Activated naive CD4-positive, alpha-beta T cell treated with anti-CD3 and anti-CD28 coated beads, Interleukin-2, amount 10 ng/mL, durations not matched to agents 7 days and 5 days (primary cell): ENCODE measurements around the gene CEP85L.

Experiments used
- CTCF ChIA-PET: fragments of 350-600 bp; sonication (Branson Sonifier 250); formaldehyde crosslinking; loops from one replicate; lab custom pipeline; 2021; ENCODE audit warnings: antibody characterized with exemption; lab: Charles Lee
- DNase-seq: peaks from one replicate; pipeline ENCODE4 v3.0.0-alpha.2; 2020
- H3K27ac Mint-ChIP-seq: one replicate; pipeline ENCODE4 v1.8.0; 2021; ENCODE audit warnings: mild to moderate bottlenecking, moderate library complexity, mixed read lengths
- H3K27me3 Mint-ChIP-seq: one replicate; pipeline ENCODE4 v1.8.0; 2021; ENCODE audit warnings: mild to moderate bottlenecking, mixed read lengths
- H3K36me3 Mint-ChIP-seq: one replicate; pipeline ENCODE4 v1.8.0; 2021; ENCODE audit warnings: mixed read lengths
- H3K4me1 Mint-ChIP-seq: one replicate; pipeline ENCODE4 v1.8.0; 2021; ENCODE audit warnings: mixed read lengths
- H3K4me3 Mint-ChIP-seq: one replicate; pipeline ENCODE4 v1.8.0; 2021; ENCODE audit warnings: mild to moderate bottlenecking, moderate library complexity, mixed read lengths
- H3K9me3 Mint-ChIP-seq: one replicate; pipeline ENCODE4 v1.8.0; 2021; ENCODE audit warnings: mixed read lengths

Gene CEP85L

GRCh38 chr6:118569498-118569897, 81.9 kb downstream of the CEP85L start:
- no peak overlapping the region for H3K27ac Mint-ChIP-seq
- H3K9me3 Mint-ChIP-seq, result peaks cover 7% of the 10 kb centered on the region
- CTCF ChIA-PET, result interaction anchor here (1.0 kb wide), 1 partner anchor 10 kb away, joined by 4 read pairs; no protein-coding TSS in a partner anchor

GRCh38 chr6:118567974-118568373, 83.4 kb downstream of the CEP85L start:
- CTCF ChIA-PET, result interaction anchor here (1.0 kb wide), 1 partner anchor 50 kb away, joined by 3 read pairs; no protein-coding TSS in a partner anchor

More at GRCh38 chr6:118569498-118569897, 81.9 kb downstream of the CEP85L start:
- peaks cover 16% of the 10 kb centered on the region for H3K4me1 Mint-ChIP-seq
- no peak for DNase-seq
- peaks cover 26% of the 10 kb centered on the region for H3K36me3 Mint-ChIP-seq
- no peak overlapping the region for H3K4me3 Mint-ChIP-seq
- H3K27me3 Mint-ChIP-seq, result no peaks in the 10 kb centered on the region

GRCh38 chr6:118565311-118565960, 86.0 kb downstream of the CEP85L start:
- Mint-ChIP-seq H3K36me3 (peaks cover 20% of the 10 kb centered on the region), H3K27me3 (no peaks in the 10 kb centered on the region), H3K27ac (peak overlapping the region; percentile 37), H3K4me3 (no peak overlapping the region), H3K4me1 (peaks cover 9% of the 10 kb centered on the region), H3K9me3 (no peaks in the 10 kb centered on the region)
- no peak for DNase-seq
- CTCF ChIA-PET, result interaction anchor here (0.5 to 3.2 kb wide), 43 partner anchors 12 to 545 kb away, joined by 3 to 23 read pairs (median 4); partner anchors contain the start of gene PLN

More at GRCh38 chr6:118567974-118568373, 83.4 kb downstream of the CEP85L start:
- no peak for DNase-seq
- H3K9me3 Mint-ChIP-seq, result no peaks in the 10 kb centered on the region
- H3K36me3 Mint-ChIP-seq, result peaks cover 18% of the 10 kb centered on the region
- no peak overlapping the region for H3K4me3 Mint-ChIP-seq
- no peak overlapping the region for H3K27ac Mint-ChIP-seq
- H3K4me1 Mint-ChIP-seq, result peaks cover 11% of the 10 kb centered on the region
- no peaks in the 10 kb centered on the region for H3K27me3 Mint-ChIP-seq

GRCh38 chr6:118562959-118563358, 88.4 kb downstream of the CEP85L start:
- H3K27me3 Mint-ChIP-seq, result no peaks in the 10 kb centered on the region
- no peak overlapping the region for H3K27ac Mint-ChIP-seq
- H3K4me3 Mint-ChIP-seq, result no peak overlapping the region
- H3K9me3 Mint-ChIP-seq, result no peaks in the 10 kb centered on the region
- DNase-seq, result no peak
- peaks cover 24% of the 10 kb centered on the region for H3K36me3 Mint-ChIP-seq
- CTCF ChIA-PET, result interaction anchor here (1.0 kb wide), 2 partner anchors 18 to 334 kb away, joined by 3 read pairs; no protein-coding TSS in a partner anchor
- peaks cover 26% of the 10 kb centered on the region for H3K4me1 Mint-ChIP-seq

- Mint-ChIP-seq H3K27me3 (no peaks in the 10 kb centered on the region), H3K4me3 (no peak overlapping the region), H3K27ac (no peak overlapping the region), H3K9me3 (no peaks in the 10 kb centered on the region), H3K4me1 (peaks cover 31% of the 10 kb centered on the region), H3K36me3 (peaks cover 28% of the 10 kb centered on the region)
- DNase-seq, result no peak
- CTCF ChIA-PET, result no interaction called here
Measured at GRCh38 chr6:118562248-118562647, 89.1 kb downstream of the CEP85L start.

GRCh38 chr6:118559659-118560058, 91.7 kb downstream of the CEP85L start:
- no peak for DNase-seq
- Mint-ChIP-seq H3K9me3 (no peaks in the 10 kb centered on the region), H3K27ac (peak overlapping the region; percentile 96), H3K4me1 (peaks cover 23% of the 10 kb centered on the region), H3K36me3 (peaks cover 29% of the 10 kb centered on the region), H3K4me3 (no peak overlapping the region), H3K27me3 (no peaks in the 10 kb centered on the region)
- CTCF ChIA-PET, result interaction anchor here (0.6 to 1.3 kb wide), 4 partner anchors 8 to 555 kb away, joined by 3 read pairs; no protein-coding TSS in a partner anchor

GRCh38 chr6:118558464-118559217, 92.8 kb downstream of the CEP85L start:
- peak; percentile 25 for DNase-seq
- peak overlapping the region; percentile 43 for H3K4me3 Mint-ChIP-seq

GRCh38 chr6:118554698-118555097, 96.7 kb downstream of the CEP85L start:
- no peak for DNase-seq
- Mint-ChIP-seq H3K36me3 (peaks cover 21% of the 10 kb centered on the region), H3K4me3 (no peak overlapping the region), H3K4me1 (peaks cover 32% of the 10 kb centered on the region), H3K27me3 (no peaks in the 10 kb centered on the region), H3K27ac (no peak overlapping the region), H3K9me3 (no peaks in the 10 kb centered on the region)
- CTCF ChIA-PET, result interaction anchor here (1.2 kb wide), 1 partner anchor 555 kb away, joined by 3 read pairs; no protein-coding TSS in a partner anchor

More at GRCh38 chr6:118558464-118559217, 92.8 kb downstream of the CEP85L start:
- CTCF ChIA-PET, result interaction anchor here (1.6 kb wide), 1 partner anchor 274 kb away, joined by 4 read pairs; no protein-coding TSS in a partner anchor
- no peaks in the 10 kb centered on the region for H3K27me3 Mint-ChIP-seq
- H3K36me3 Mint-ChIP-seq, result peaks cover 28% of the 10 kb centered on the region
- peaks cover 23% of the 10 kb centered on the region for H3K4me1 Mint-ChIP-seq
- H3K9me3 Mint-ChIP-seq, result no peaks in the 10 kb centered on the region
- H3K27ac Mint-ChIP-seq, result peak overlapping the region; percentile 96

- CTCF ChIA-PET, result interaction anchor here (0.8 to 1.9 kb wide), 3 partner anchors 12 to 270 kb away, joined by 3 to 5 read pairs (median 4); no protein-coding TSS in a partner anchor
- Mint-ChIP-seq H3K4me1 (peaks cover 17% of the 10 kb centered on the region), H3K36me3 (peaks cover 19% of the 10 kb centered on the region)
Measured at GRCh38 chr6:118553132-118553531, 98.3 kb downstream of the CEP85L start.

GRCh38 chr6:118551063-118552053, 100.0 kb downstream of the CEP85L start:
- H3K27ac Mint-ChIP-seq, result no peak overlapping the region
- no peak for DNase-seq
- CTCF ChIA-PET, result interaction anchor here (0.7 kb wide), 1 partner anchor 9 kb away, joined by 3 read pairs; no protein-coding TSS in a partner anchor
- no peaks in the 10 kb centered on the region for H3K27me3 Mint-ChIP-seq
- no peaks in the 10 kb centered on the region for H3K9me3 Mint-ChIP-seq
- peaks cover 14% of the 10 kb centered on the region for H3K36me3 Mint-ChIP-seq
- H3K4me3 Mint-ChIP-seq, result no peak overlapping the region
- H3K4me1 Mint-ChIP-seq, result peaks cover 11% of the 10 kb centered on the region

More at GRCh38 chr6:118553132-118553531, 98.3 kb downstream of the CEP85L start:
- no peak overlapping the region for H3K27ac Mint-ChIP-seq
- H3K9me3 Mint-ChIP-seq, result no peaks in the 10 kb centered on the region
- DNase-seq, result no peak
- H3K4me3 Mint-ChIP-seq, result no peak overlapping the region
- H3K27me3 Mint-ChIP-seq, result no peaks in the 10 kb centered on the region

GRCh38 chr6:118548613-118549012, 102.8 kb downstream of the CEP85L start:
- Mint-ChIP-seq H3K4me1 (peaks cover 11% of the 10 kb centered on the region), H3K4me3 (no peak overlapping the region), H3K36me3 (peaks cover 8% of the 10 kb centered on the region), H3K9me3 (no peaks in the 10 kb centered on the region), H3K27me3 (no peaks in the 10 kb centered on the region), H3K27ac (no peak overlapping the region)
- CTCF ChIA-PET, result no interaction called here
- DNase-seq, result no peak

GRCh38 chr6:118548136-118548535, 103.3 kb downstream of the CEP85L start, which contains the start of gene PLN:
TSS of gene PLN (plus strand) at chr6:118548296. CDS start at chr6:118558922, 10,626 bp downstream.
- CTCF ChIA-PET, result interaction anchor here (1.0 kb wide), 1 partner anchor 18 kb away, joined by 3 read pairs; no protein-coding TSS in a partner anchor
- Mint-ChIP-seq H3K27ac (no peak within 1 kb of the TSS), H3K27me3 (no peaks in the 10 kb centered on the region), H3K9me3 (no peaks in the 10 kb centered on the region), H3K4me3 (no peak within 1 kb of the TSS), H3K36me3 (peaks cover 9% of the 10 kb centered on the region), H3K4me1 (peaks cover 9% of the 10 kb centered on the region)
- no peak for DNase-seq

- peaks cover 9% of the 10 kb centered on the region for H3K36me3 Mint-ChIP-seq
- H3K27ac Mint-ChIP-seq, result no peak overlapping the region
- DNase-seq, result no peak
- no peaks in the 10 kb centered on the region for H3K9me3 Mint-ChIP-seq
- peaks cover 5% of the 10 kb centered on the region for H3K4me1 Mint-ChIP-seq
- no peaks in the 10 kb centered on the region for H3K27me3 Mint-ChIP-seq
- H3K4me3 Mint-ChIP-seq, result no peak overlapping the region
- CTCF ChIA-PET, result no interaction called here
Measured at GRCh38 chr6:118546880-118547218, 104.5 kb downstream of the CEP85L start.
